GM23338 (cell line): ENCODE results near the gene RAP1GAP2.

Experiments used
- TF ChIP-seq, protein P1 (sequence below): IDR thresholded peaks from one replicate; pipeline ENCODE4 v1.6.1; 2018; ENCODE audit warnings: antibody characterized with exemption; ENCODE audit not compliant: unreplicated experiment
- TF ChIP-seq, protein P2 (sequence below), 2 experiments: fragments of 200-600 bp in 1 of 2; sonication (generic) in 1 of 2; conservative IDR thresholded peaks; 2 replicates each; pipeline versions ENCODE4 v1.5.1 to v1.6.1; 2016 to 2017; ENCODE audit warnings: antibody characterized with exemption in 2 of 2, low read depth in 2 of 2, mild to moderate bottlenecking in 2 of 2, moderate library complexity in 1 of 2

DNA sequence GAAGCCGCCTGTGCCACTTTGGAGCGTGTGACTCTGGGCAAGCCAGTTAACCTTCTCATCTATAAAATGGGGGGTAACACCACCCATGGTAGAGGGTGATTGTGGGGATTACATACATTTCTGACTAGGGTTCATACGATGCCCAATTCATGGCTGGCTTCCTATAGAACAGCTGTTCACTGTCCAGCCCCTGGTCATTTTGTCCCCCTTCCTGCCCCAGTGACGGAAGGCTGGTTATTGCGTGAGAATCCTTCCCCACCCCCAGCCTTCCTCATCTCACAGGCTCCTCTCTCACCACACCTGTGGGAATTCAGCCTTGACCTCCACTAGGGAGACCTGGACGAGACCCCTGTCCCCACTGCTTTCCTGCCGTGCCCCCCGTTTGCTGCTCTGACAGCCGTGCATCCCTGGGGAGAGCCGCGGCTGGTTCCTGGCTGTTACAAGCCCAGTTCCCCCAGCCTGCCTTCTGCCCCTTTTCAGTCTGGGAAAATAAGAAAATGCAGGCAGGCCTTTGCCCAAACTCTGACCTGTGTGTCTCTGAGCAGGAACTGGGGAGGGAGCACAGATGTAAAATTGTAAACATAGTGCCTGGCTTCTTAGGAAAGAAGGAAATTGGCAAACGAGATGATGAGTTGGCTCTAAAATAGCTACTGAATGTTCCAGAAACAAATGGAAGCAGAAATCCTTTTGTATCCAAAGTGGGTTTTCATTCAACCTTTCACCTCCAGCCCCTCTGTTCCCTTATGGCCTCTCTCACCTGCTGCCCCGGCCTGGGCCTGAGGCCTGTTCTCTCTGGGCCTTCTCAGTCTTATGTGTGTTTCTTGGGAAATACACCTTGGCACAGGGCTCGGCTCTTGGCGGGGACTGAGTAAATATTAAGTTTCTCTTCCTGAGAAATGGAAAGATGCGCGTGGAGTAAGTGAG lies 199.9 kb downstream of the RAP1GAP2 start:
- TF ChIP-seq, protein P1, sequence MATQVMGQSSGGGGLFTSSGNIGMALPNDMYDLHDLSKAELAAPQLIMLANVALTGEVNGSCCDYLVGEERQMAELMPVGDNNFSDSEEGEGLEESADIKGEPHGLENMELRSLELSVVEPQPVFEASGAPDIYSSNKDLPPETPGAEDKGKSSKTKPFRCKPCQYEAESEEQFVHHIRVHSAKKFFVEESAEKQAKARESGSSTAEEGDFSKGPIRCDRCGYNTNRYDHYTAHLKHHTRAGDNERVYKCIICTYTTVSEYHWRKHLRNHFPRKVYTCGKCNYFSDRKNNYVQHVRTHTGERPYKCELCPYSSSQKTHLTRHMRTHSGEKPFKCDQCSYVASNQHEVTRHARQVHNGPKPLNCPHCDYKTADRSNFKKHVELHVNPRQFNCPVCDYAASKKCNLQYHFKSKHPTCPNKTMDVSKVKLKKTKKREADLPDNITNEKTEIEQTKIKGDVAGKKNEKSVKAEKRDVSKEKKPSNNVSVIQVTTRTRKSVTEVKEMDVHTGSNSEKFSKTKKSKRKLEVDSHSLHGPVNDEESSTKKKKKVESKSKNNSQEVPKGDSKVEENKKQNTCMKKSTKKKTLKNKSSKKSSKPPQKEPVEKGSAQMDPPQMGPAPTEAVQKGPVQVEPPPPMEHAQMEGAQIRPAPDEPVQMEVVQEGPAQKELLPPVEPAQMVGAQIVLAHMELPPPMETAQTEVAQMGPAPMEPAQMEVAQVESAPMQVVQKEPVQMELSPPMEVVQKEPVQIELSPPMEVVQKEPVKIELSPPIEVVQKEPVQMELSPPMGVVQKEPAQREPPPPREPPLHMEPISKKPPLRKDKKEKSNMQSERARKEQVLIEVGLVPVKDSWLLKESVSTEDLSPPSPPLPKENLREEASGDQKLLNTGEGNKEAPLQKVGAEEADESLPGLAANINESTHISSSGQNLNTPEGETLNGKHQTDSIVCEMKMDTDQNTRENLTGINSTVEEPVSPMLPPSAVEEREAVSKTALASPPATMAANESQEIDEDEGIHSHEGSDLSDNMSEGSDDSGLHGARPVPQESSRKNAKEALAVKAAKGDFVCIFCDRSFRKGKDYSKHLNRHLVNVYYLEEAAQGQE, result no peak
- TF ChIP-seq, protein P2, sequence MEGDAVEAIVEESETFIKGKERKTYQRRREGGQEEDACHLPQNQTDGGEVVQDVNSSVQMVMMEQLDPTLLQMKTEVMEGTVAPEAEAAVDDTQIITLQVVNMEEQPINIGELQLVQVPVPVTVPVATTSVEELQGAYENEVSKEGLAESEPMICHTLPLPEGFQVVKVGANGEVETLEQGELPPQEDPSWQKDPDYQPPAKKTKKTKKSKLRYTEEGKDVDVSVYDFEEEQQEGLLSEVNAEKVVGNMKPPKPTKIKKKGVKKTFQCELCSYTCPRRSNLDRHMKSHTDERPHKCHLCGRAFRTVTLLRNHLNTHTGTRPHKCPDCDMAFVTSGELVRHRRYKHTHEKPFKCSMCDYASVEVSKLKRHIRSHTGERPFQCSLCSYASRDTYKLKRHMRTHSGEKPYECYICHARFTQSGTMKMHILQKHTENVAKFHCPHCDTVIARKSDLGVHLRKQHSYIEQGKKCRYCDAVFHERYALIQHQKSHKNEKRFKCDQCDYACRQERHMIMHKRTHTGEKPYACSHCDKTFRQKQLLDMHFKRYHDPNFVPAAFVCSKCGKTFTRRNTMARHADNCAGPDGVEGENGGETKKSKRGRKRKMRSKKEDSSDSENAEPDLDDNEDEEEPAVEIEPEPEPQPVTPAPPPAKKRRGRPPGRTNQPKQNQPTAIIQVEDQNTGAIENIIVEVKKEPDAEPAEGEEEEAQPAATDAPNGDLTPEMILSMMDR (conservative IDR thresholded peaks at IDR 0.05; ENCODE audit: low read depth in 2 of 2), result no peak
